HUES6 (cell line): Measurements from ENCODE around the gene ADPRS.
A peak's percentile ranks its signal among the peaks of the same experiment; 100 is the strongest.

Experiments used
- H3K27ac ChIP-seq: 2 replicates; pipeline ENCODE4 v1.7.0; 2013; ENCODE audit warnings: low read depth, mild to moderate bottlenecking, low read length, inconsistent platforms
- H3K27me3 ChIP-seq: 2 replicates; pipeline ENCODE4 v1.6.1; 2013; ENCODE audit warnings: low read length; ENCODE audit not compliant: control insufficient read depth, insufficient read depth
- H3K36me3 ChIP-seq: 2 replicates; pipeline ENCODE4 v1.6.1; 2013; ENCODE audit warnings: low read length; ENCODE audit not compliant: control insufficient read depth, insufficient read depth
- H3K4me1 ChIP-seq: 2 replicates; pipeline ENCODE4 v1.6.1; 2013; ENCODE audit warnings: low read length; ENCODE audit not compliant: control insufficient read depth, insufficient read depth
- H3K4me3 ChIP-seq: 2 replicates; pipeline ENCODE4 v1.5.1; 2013; ENCODE audit warnings: low read depth, low read length
- H3K9ac ChIP-seq: one replicate; pipeline ENCODE4 v1.6.1; 2013; ENCODE audit warnings: mild to moderate bottlenecking, low read length
- H3K9me3 ChIP-seq: 2 replicates; pipeline ENCODE4 v1.6.1; 2013; ENCODE audit warnings: low read depth, low read length; ENCODE audit not compliant: control insufficient read depth, insufficient read depth

Gene ADPRS

DNA sequence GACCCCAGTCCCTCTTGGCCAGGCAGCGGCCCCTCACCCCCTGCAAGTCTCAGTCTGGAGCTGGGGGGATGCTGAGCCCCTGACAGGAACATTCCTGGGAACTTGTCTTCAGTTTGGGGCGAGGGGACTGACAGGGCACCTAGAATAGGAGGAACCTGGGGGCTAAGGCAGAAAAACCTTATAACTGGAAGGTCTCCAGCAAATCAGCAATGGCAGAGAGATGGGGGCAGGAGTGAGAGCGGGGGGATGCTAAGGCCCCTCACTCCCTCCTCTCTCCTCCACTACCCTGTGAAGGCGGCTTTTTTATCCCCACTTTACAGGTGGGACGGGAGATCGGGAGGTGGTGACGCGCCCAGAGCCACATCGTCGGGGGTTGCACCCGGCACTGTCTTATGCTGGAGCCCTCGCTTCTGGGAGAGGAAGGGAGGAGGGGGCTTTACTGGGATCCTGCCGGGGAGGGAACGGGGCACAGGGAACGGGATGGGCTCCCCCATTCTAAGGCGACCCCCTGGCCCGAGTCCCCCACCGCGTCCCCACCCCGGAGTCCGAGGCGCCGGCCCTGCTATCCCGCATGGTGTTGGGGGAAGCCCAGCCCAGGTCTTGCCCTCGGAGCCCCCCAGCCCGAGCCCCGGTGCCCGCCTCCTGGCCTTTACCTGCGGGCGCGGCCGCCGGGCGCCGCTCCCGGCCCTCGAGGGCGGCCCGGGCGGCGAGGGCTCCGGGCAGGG lies 35.9 kb downstream of the ADPRS start:
- no peaks in the 10 kb centered on the region for H3K9me3 ChIP-seq
- no peak overlapping the region for H3K27ac ChIP-seq
- H3K9ac ChIP-seq, result no peak overlapping the region
- H3K36me3 ChIP-seq, result no peaks in the 10 kb centered on the region
- H3K4me1 ChIP-seq, result peaks cover 10% of the 10 kb centered on the region; the same call in 1 of the 2 replicates
- peak overlapping the region; percentile 39 for H3K4me3 ChIP-seq
- H3K27me3 ChIP-seq, result peaks cover 46% of the 10 kb centered on the region

DNA sequence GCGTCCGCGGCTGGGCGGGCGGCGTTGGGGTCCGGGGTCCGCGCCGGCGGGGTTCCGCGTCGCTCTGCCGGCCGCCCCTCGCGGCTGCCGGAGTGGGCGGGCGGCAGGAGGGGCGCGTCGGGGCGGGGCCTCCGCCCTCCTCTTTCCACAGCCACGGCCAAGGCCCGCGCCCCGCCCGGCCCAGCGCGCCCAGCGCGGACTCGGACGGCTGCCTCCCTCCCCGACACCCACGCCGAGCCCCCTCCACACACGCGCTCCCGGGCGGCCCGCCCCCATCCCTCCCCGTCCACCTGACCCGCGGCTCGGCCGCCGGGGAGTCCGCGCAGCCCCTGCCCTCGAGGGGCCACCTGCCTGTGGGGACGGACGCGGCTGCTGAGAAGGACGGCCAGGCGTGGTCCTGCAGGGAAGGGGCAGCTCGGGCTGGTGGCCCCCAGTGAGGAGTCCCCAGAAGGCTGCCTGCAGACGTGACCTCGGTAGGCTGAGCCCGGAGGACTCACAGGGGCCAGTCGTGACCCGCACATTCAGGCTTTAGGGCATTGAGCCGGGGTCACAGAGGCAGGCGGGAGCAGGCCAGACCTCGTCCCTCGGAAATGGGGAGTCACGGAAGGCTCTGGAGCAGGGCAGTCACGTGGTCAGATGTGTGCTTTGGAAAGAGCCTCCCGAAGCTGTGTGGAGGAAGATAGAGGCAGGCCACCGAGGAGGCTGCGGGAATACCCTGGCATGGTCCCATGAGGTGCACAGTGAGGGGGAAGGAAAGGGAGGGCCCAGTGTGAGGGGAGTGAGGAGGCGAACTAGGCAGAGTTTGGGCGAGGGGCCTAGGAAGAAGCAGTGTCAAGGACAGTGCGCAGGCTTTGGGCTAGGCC lies 36.7 kb downstream of the ADPRS start, which contains the start of gene COL8A2:
COL8A2 (minus strand) TSS at position 94 of the 863 bp plus-strand sequence. CDS start 24,980 bp downstream, outside the sequence.
- Histone ChIP-seq H3K9me3 (no peaks in the 10 kb centered on the region), H3K4me3 (peak within 1 kb of the TSS; percentile 47), H3K27ac (no peak within 1 kb of the TSS), H3K27me3 (peaks cover 46% of the 10 kb centered on the region), H3K4me1 (peaks cover 10% of the 10 kb centered on the region; the same call in 1 of the 2 replicates), H3K36me3 (no peaks in the 10 kb centered on the region), H3K9ac (no peak within 1 kb of the TSS)

DNA sequence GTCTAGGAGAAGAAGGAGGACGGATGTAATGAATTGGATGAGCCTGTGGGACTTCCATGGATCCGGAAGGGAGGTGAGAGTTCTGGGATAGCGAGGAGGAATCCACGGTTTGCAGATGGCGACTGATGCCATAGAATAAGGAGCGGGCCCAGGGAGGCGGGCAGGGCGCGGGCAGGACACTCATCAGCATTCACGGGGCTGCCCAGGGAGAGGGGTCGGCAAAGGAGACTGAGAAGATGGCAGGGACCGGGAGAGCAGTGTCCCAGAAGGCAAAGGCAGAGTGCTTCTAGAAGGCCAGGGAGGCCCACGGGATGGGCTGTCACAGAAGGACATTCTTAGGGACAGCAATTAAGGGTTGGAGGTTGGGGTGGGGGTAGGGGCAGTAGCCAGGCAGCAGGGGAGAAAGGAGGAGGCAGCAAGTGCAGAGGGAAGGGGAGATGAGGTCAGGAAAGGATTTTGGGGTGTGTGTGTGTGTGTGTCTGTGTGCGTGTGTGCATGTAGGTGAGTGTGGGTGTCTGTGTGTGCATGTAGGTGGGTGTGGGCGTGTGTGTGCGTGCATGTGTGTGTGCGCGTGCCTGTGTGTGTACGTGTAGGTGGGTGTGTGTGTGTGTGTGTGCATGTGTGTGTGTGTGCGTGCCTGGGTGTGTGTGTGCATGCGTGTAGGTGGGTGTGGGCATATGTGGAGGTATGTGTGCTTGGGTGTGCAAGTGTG lies 37.5 kb downstream of the ADPRS start:
- Histone ChIP-seq H3K9ac (no peak overlapping the region), H3K9me3 (no peaks in the 10 kb centered on the region)

DNA sequence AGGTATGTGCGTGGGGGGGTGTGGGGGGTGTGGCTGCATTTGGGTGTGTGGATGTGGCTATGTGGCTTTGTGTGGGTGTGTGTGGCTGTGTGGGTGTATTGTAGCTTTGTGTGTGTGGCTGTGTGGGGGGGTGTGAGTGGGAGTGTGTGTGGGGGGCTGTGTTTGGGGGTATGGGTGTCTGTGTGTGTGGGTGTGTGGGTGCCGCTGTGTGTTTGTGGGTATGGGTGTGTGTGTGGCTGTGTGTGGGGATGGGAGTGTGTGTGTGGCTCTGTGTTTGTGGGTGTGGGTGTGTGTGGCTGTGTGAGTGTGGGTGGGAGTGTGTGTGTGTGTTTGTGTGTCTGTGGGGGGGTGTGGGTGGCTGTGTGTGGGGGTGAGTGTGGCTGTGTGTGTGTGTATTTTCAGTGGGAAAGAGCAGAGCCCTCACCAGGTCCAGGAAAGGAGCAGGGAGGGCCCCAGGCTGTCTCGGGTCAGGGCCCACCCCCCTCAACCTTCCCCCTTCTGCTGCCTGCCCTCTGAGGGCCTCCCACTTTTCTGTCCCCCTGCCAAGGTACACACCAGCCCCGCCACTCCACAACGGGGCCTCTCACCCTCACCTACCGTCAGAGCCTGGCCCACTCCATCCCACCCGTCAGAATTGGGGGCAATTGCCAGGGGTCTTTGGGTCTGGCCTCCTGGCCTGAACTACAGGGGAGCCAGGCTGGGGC lies 38.3 kb downstream of the ADPRS start:
- Histone ChIP-seq H3K4me1 (peaks cover 10% of the 10 kb centered on the region; the same call in 1 of the 2 replicates), H3K9ac (no peak overlapping the region), H3K9me3 (no peaks in the 10 kb centered on the region), H3K36me3 (no peaks in the 10 kb centered on the region), H3K27me3 (peaks cover 44% of the 10 kb centered on the region), H3K4me3 (no peak overlapping the region), H3K27ac (no peak overlapping the region)

More for the DNA sequence above, 37.5 kb downstream of the ADPRS start:
- no peak overlapping the region for H3K27ac ChIP-seq
- H3K4me1 ChIP-seq, result peaks cover 10% of the 10 kb centered on the region; the same call in 1 of the 2 replicates
- 0 out of 2 replicates have a peak overlapping the region, but pooled peaks have one; percentile 47 for H3K4me3 ChIP-seq
- peaks cover 46% of the 10 kb centered on the region for H3K27me3 ChIP-seq
- H3K36me3 ChIP-seq, result no peaks in the 10 kb centered on the region

DNA sequence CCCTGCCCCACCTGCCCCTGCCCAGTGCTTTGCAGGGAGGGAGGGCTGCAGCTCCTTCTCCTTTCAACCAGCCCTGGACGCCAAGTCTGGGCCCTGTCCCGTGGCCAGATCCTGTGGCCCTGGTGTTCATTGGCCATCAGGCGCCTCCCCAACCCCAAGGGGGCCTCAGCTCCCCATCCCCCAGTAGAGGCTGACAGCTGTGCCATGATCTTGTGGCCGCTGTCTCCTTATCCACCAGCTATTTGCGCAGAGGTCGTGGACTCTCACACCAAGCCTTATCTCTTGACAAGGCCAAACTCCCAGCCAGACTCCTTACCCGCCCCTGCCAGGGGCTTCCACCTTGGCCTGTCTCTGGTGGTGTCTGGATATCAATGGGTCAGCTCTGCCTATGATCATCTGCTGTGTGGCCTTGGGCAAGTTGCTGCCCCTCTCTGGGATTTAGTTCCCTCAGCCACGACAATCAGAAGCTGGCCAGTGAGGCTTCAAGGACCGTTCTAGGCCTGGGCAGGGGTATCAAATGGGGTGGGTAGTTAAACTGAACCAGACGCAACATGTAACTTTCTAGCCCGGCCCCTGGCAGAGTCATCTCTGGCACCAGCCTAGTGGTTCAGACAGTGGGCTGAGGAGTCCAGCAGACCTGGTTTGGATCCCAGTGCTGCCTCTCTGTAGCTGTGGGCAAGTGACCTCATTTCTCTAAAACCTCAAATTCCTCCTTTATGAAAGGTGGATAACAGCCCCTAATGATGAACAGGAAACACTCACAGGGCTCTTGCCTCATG lies 39.6 kb downstream of the ADPRS start:
- Histone ChIP-seq H3K27ac (no peak overlapping the region), H3K36me3 (no peaks in the 10 kb centered on the region), H3K4me3 (no peak overlapping the region), H3K9ac (no peak overlapping the region), H3K4me1 (peaks cover 10% of the 10 kb centered on the region; the same call in 1 of the 2 replicates), H3K27me3 (peaks cover 31% of the 10 kb centered on the region), H3K9me3 (no peaks in the 10 kb centered on the region)

DNA sequence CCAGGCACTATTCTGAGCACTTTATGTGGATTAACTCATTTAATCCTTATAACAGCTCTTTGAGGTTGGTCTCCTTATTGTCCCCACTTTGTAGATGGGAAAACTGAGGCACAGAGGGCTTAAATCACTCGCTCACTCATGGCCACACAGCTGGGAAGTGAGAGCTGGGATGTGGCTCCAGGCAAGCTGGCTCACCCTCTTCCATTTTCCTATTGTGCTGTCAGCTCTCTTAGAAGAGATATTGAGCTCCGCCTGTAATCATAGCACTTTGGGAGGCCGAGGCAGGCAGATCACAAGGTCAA lies 40.2 kb downstream of the ADPRS start:
- H3K9me3 ChIP-seq, result no peaks in the 10 kb centered on the region
- H3K9ac ChIP-seq, result no peak overlapping the region
- no peak overlapping the region for H3K27ac ChIP-seq
- peaks cover 25% of the 10 kb centered on the region for H3K27me3 ChIP-seq
- no peak overlapping the region for H3K4me3 ChIP-seq
- peaks cover 11% of the 10 kb centered on the region; the same call in 1 of the 2 replicates for H3K4me1 ChIP-seq
- H3K36me3 ChIP-seq, result no peaks in the 10 kb centered on the region

DNA sequence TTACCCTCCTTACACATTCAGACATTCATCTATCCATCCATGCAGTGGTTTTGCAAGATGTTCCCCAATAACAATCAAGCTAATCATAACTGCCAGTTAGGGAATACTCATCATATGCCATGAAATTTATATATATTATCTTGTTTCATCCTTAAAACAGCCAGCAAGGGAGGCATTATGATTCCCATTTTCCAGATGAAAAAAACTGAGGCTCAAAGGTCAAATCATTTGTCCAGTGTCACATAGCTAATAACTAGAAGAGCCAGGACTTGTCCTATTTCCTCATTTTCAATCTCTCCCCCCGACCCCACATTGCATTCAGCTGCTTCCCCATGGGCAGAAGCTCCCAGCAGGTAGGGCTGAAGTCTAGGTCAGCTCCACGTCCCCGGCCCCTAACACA lies 43.3 kb downstream of the ADPRS start:
- Histone ChIP-seq H3K27me3 (no peaks in the 10 kb centered on the region), H3K4me3 (no peak overlapping the region), H3K27ac (no peak overlapping the region), H3K36me3 (peaks cover 4% of the 10 kb centered on the region; the same call in 1 of the 2 replicates), H3K9me3 (no peaks in the 10 kb centered on the region), H3K9ac (no peak overlapping the region), H3K4me1 (peaks cover 10% of the 10 kb centered on the region; the same call in 1 of the 2 replicates)

DNA sequence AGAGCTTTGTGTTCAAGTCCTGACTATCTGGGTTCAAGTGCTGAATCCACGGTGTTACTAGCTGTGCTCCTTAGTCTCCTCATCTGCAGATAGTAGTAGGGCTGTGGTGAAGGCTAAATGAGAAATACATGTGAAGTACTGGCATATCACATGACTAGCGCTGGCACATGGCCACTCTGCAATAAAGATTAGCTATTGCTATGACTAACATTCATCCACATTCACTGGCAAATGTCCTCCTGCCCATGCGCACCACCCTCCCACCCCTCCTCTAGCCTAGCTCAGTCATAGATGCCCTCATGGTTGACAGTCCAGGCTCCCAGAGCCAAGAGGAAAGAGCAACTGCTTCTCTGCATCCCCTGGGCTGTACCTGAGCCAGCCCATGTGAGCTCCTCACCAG lies 44.8 kb downstream of the ADPRS start:
- no peak overlapping the region for H3K9ac ChIP-seq
- no peaks in the 10 kb centered on the region for H3K27me3 ChIP-seq
- H3K9me3 ChIP-seq, result no peaks in the 10 kb centered on the region
- H3K4me1 ChIP-seq, result peaks cover 10% of the 10 kb centered on the region; the same call in 1 of the 2 replicates
- H3K36me3 ChIP-seq, result peaks cover 18% of the 10 kb centered on the region
- no peak overlapping the region for H3K27ac ChIP-seq
- H3K4me3 ChIP-seq, result no peak overlapping the region

DNA sequence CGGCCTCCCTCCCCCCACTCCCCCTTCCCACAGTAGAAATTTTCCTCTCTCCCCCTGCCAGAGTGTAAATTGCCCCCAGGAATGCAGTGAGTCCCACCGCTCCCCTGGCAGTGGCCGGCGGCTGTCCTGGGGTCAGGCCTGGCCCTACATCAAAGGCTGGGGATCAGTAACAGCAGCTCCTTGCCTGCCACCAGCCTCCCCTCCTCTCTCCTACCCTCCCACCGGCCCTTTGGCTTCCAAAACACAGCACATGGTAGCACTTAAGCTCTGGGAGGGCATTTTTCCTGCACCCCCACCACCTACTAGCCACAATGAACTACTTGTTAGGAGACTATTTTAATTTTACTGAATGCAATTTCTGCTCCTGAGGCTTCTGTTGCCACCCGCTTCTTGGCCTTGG lies 45.3 kb downstream of the ADPRS start:
- no peak overlapping the region for H3K9ac ChIP-seq
- H3K4me1 ChIP-seq, result peaks cover 10% of the 10 kb centered on the region; the same call in 1 of the 2 replicates
- no peaks in the 10 kb centered on the region for H3K27me3 ChIP-seq
- H3K36me3 ChIP-seq, result peaks cover 18% of the 10 kb centered on the region
- H3K27ac ChIP-seq, result no peak overlapping the region
- H3K4me3 ChIP-seq, result no peak overlapping the region
- H3K9me3 ChIP-seq, result no peaks in the 10 kb centered on the region
